Panc1 (cell line): ENCODE data around the gene APBB2. TPM values are rescaled to one million over a fixed set of nuclear protein-coding genes. Genes with fewer than 3 reads are reported as not detected.

Source experiments
- ATAC-seq: fragments of 200-7000 bp; cut with Tn5 transposase; 2 replicates; pipeline ENCODE4 v1.9.1; 2020; ENCODE audit warnings: mild to moderate bottlenecking, moderate library complexity
- BruUV-seq: library from RNA; stranded (reverse); fragments of 400-500 nt; replicated peaks from 2 replicates; lab custom pipeline; 2021; lab: Mats Ljungman, UMichigan
- CTCF ChIA-PET: fragments of 300-600 bp; sonication (Branson Sonifier 250); formaldehyde crosslinking; loops from one replicate; lab custom pipeline; 2022; ENCODE audit warnings: antibody characterized with exemption; lab: Charles Lee
- POLR2A ChIA-PET: fragments of 300-600 bp; sonication (Branson Sonifier 250); formaldehyde crosslinking; loops from one replicate; lab custom pipeline; 2022; ENCODE audit warnings: antibody characterized with exemption; lab: Charles Lee
- DNase-seq: peaks from one replicate; pipeline ENCODE4 v3.0.0-alpha.2; 2010; ENCODE audit warnings: low read depth, low spot score
- H3K27ac ChIP-seq: 2 replicates; pipeline ENCODE4 v1.5.1; 2011; ENCODE audit warnings: mild to moderate bottlenecking, low read length, inconsistent platforms
- H3K27me3 ChIP-seq: fragments of 200-500 bp; sonication (Bioruptor generic); 2 replicates; pipeline ENCODE4 v1.6.0; 2014; ENCODE audit warnings: low read length, inconsistent platforms; ENCODE audit not compliant: control insufficient read depth, insufficient read depth
- H3K36me3 ChIP-seq: fragments of 200-500 bp; sonication (Bioruptor generic); 2 replicates; pipeline ENCODE4 v1.5.1; 2014; ENCODE audit warnings: inconsistent platforms, mild to moderate bottlenecking, low read length, moderate library complexity; ENCODE audit not compliant: control insufficient read depth, insufficient read depth
- H3K4me1 ChIP-seq: 2 replicates; pipeline ENCODE4 v1.5.1; 2011; ENCODE audit warnings: inconsistent platforms, mild to moderate bottlenecking, low read length, moderate library complexity; ENCODE audit not compliant: control insufficient read depth, insufficient read depth
- H3K4me3 ChIP-seq, 2 experiments: 2 replicates each; pipeline ENCODE4 v1.5.1; 2011 to 2012; ENCODE audit warnings: low read depth in 2 of 2, low read length in 2 of 2, mild to moderate bottlenecking in 2 of 2, inconsistent platforms in 1 of 2, moderate library complexity in 1 of 2
- H3K9me3 ChIP-seq: fragments of 200-500 bp; sonication (Bioruptor generic); 2 replicates; pipeline ENCODE4 v1.5.1; 2014; ENCODE audit warnings: low read depth, mild to moderate bottlenecking, inconsistent platforms, low read length, moderate library complexity; ENCODE audit not compliant: control insufficient read depth, insufficient read depth
- POLR2AphosphoS5 ChIP-seq: IDR thresholded peaks from 2 replicates; pipeline ENCODE4 v1.6.1; 2012; ENCODE audit warnings: mild to moderate bottlenecking, low read depth, low read length, moderate library complexity
- SIN3A ChIP-seq: IDR thresholded peaks from 2 replicates; pipeline ENCODE4 v1.6.1; 2012; ENCODE audit warnings: low read depth, mild to moderate bottlenecking, low read length, moderate library complexity, borderline replicate concordance; ENCODE audit not compliant: insufficient read depth
- TCF7L2 ChIP-seq: IDR thresholded peaks from 2 replicates; pipeline ENCODE4 v1.6.1; 2011; ENCODE audit warnings: mild to moderate bottlenecking, low read depth, low read length, inconsistent platforms
- in situ Hi-C: cut with HindIII; loops from 2 replicates; pipeline ENCODE4 v1.10.0; 2016; ENCODE audit warnings: low sequenced_read_pairs, low pct_unique_long_range_greater_than_20kb
- intact Hi-C: fragments of 100-400 bp; cut with micrococcal nuclease; formaldehyde crosslinking; loops from one replicate; pipeline ENCODE4 v1.10.0; 2022; ENCODE audit not compliant: unreplicated experiment
- total RNA-seq: library from RNA; stranded (reverse); gene quantifications from one replicate; pipeline ENCODE4 v1.2.1, GENCODE V29; 2021; ENCODE audit not compliant: unreplicated experiment
- TF ChIP-seq, protein P1 (sequence below): fragments of 450-650 bp; IDR thresholded peaks from 2 replicates; pipeline ENCODE4 v1.5.1; 2017; ENCODE audit warnings: mild to moderate bottlenecking
- TF ChIP-seq, protein P2 (sequence below), 2 experiments: IDR thresholded peaks; 2 replicates each; pipeline ENCODE4 v1.6.1; 2011 to 2012; ENCODE audit warnings: low read depth in 2 of 2, control low read depth in 1 of 2, low read length in 1 of 2, mild to moderate bottlenecking in 1 of 2, moderate library complexity in 1 of 2; ENCODE audit not compliant: insufficient read depth in 1 of 2

APBB2 gene
- total RNA-seq, 1 experiment from 2014 or later, result 27.1 TPM

DNA sequence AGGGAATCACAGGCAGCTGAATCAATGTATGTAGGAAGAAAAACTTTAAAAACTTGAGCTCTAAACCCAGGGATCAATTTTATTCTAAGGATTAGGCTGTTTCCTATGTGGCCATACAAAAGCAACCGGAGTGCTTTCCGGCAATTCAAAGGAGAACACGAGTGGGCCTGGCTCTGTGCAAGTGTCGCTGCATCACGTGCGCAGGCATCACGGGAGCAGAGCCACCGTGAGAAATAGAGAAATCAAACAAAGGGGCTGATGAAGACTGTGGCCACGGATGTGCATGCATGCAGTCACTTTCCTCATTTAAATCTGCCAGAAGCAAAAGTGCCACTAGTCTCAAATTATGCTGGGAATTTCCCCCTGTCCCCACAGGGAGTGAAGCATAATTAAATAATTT, 267.7 kb downstream of the APBB2 start:
- Histone ChIP-seq H3K4me3 (no peak overlapping the region), H3K27ac (no peak overlapping the region), H3K27me3 (no peaks in the 10 kb centered on the region), H3K4me1 (no peaks in the 10 kb centered on the region), H3K36me3 (no peaks in the 10 kb centered on the region), H3K9me3 (no peaks in the 10 kb centered on the region)
- in situ Hi-C loops, result no loop called here
- ChIA-PET CTCF (no interaction called here), POLR2A (no interaction called here)
- ATAC-seq, result no peak
- no peak for DNase-seq
- no peak for TF ChIP-seq SIN3A
- TF ChIP-seq TCF7L2, result no peak
- TF ChIP-seq, protein P1, sequence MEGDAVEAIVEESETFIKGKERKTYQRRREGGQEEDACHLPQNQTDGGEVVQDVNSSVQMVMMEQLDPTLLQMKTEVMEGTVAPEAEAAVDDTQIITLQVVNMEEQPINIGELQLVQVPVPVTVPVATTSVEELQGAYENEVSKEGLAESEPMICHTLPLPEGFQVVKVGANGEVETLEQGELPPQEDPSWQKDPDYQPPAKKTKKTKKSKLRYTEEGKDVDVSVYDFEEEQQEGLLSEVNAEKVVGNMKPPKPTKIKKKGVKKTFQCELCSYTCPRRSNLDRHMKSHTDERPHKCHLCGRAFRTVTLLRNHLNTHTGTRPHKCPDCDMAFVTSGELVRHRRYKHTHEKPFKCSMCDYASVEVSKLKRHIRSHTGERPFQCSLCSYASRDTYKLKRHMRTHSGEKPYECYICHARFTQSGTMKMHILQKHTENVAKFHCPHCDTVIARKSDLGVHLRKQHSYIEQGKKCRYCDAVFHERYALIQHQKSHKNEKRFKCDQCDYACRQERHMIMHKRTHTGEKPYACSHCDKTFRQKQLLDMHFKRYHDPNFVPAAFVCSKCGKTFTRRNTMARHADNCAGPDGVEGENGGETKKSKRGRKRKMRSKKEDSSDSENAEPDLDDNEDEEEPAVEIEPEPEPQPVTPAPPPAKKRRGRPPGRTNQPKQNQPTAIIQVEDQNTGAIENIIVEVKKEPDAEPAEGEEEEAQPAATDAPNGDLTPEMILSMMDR, result no peak
- TF ChIP-seq, protein P2, sequence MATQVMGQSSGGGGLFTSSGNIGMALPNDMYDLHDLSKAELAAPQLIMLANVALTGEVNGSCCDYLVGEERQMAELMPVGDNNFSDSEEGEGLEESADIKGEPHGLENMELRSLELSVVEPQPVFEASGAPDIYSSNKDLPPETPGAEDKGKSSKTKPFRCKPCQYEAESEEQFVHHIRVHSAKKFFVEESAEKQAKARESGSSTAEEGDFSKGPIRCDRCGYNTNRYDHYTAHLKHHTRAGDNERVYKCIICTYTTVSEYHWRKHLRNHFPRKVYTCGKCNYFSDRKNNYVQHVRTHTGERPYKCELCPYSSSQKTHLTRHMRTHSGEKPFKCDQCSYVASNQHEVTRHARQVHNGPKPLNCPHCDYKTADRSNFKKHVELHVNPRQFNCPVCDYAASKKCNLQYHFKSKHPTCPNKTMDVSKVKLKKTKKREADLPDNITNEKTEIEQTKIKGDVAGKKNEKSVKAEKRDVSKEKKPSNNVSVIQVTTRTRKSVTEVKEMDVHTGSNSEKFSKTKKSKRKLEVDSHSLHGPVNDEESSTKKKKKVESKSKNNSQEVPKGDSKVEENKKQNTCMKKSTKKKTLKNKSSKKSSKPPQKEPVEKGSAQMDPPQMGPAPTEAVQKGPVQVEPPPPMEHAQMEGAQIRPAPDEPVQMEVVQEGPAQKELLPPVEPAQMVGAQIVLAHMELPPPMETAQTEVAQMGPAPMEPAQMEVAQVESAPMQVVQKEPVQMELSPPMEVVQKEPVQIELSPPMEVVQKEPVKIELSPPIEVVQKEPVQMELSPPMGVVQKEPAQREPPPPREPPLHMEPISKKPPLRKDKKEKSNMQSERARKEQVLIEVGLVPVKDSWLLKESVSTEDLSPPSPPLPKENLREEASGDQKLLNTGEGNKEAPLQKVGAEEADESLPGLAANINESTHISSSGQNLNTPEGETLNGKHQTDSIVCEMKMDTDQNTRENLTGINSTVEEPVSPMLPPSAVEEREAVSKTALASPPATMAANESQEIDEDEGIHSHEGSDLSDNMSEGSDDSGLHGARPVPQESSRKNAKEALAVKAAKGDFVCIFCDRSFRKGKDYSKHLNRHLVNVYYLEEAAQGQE (IDR thresholded peaks at IDR 0.05; ENCODE audit: insufficient read depth in 1 of 2, low read depth in 2 of 2, low read length in 1 of 2), result no peak
- no peak for TF ChIP-seq POLR2AphosphoS5
- BruUV-seq, result no TSS peak
- intact Hi-C loops, result no loop called here

DNA sequence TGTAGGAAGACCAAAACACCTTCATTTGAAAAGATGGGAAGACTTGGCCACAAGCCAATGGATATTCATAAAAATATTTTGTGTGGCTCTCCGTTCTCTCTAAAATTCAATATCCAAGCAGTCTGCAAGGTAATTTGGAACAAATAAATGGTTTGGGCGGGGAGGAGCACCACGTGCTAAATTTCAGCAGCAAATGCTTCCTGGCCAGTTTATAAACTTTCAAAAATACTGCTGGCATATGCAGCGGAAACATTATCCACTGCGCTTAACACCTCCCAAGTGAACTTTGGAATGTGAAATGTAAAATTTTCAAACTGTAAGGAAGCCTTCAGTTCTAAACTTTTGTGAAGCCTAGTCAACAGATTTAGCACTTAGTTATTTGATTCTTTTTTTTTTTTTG, 273.6 kb downstream of the APBB2 start:
- DNase-seq (no peak), ATAC-seq (no peak)
- H3K27me3 ChIP-seq, result no peaks in the 10 kb centered on the region
- H3K4me3 ChIP-seq, result no peak overlapping the region
- H3K27ac ChIP-seq, result no peak overlapping the region
- no TSS peak for BruUV-seq
- H3K4me1 ChIP-seq, result no peaks in the 10 kb centered on the region
- intact Hi-C loops, result no loop called here
- no peaks in the 10 kb centered on the region for H3K9me3 ChIP-seq
- ChIA-PET POLR2A (no interaction called here), CTCF (interaction anchor here (0.5 kb wide), 1 partner anchor 582 kb away, joined by 4 read pairs; no protein-coding TSS in a partner anchor)
- H3K36me3 ChIP-seq, result no peaks in the 10 kb centered on the region
- TF ChIP-seq, protein P1, result no peak
- TF ChIP-seq, protein P2 (IDR thresholded peaks at IDR 0.05; ENCODE audit: insufficient read depth in 1 of 2, low read depth in 2 of 2, low read length in 1 of 2), result no peak
- TF ChIP-seq POLR2AphosphoS5, result no peak
- TF ChIP-seq SIN3A, result no peak
- no peak for TF ChIP-seq TCF7L2
- in situ Hi-C loops, result no loop called here
